Activated naive CD4-positive, alpha-beta T cell treated with anti-CD3 and anti-CD28 coated beads, Interleukin-2, amount 10 ng/mL, durations not matched to agents 7 days and 5 days (primary cell): ENCODE measurements around the gene NFATC3.

Experiments used
- CTCF ChIA-PET: fragments of 350-600 bp; sonication (Branson Sonifier 250); formaldehyde crosslinking; loops from one replicate; lab custom pipeline; 2021; ENCODE audit warnings: antibody characterized with exemption; lab: Charles Lee
- DNase-seq: peaks from one replicate; pipeline ENCODE4 v3.0.0-alpha.2; 2020
- H3K27ac Mint-ChIP-seq: one replicate; pipeline ENCODE4 v1.8.0; 2021; ENCODE audit warnings: mild to moderate bottlenecking, moderate library complexity, mixed read lengths
- H3K27me3 Mint-ChIP-seq: one replicate; pipeline ENCODE4 v1.8.0; 2021; ENCODE audit warnings: mild to moderate bottlenecking, mixed read lengths
- H3K36me3 Mint-ChIP-seq: one replicate; pipeline ENCODE4 v1.8.0; 2021; ENCODE audit warnings: mixed read lengths
- H3K4me1 Mint-ChIP-seq: one replicate; pipeline ENCODE4 v1.8.0; 2021; ENCODE audit warnings: mixed read lengths
- H3K4me3 Mint-ChIP-seq: one replicate; pipeline ENCODE4 v1.8.0; 2021; ENCODE audit warnings: mild to moderate bottlenecking, moderate library complexity, mixed read lengths
- H3K9me3 Mint-ChIP-seq: one replicate; pipeline ENCODE4 v1.8.0; 2021; ENCODE audit warnings: mixed read lengths

NFATC3 gene

DNA sequence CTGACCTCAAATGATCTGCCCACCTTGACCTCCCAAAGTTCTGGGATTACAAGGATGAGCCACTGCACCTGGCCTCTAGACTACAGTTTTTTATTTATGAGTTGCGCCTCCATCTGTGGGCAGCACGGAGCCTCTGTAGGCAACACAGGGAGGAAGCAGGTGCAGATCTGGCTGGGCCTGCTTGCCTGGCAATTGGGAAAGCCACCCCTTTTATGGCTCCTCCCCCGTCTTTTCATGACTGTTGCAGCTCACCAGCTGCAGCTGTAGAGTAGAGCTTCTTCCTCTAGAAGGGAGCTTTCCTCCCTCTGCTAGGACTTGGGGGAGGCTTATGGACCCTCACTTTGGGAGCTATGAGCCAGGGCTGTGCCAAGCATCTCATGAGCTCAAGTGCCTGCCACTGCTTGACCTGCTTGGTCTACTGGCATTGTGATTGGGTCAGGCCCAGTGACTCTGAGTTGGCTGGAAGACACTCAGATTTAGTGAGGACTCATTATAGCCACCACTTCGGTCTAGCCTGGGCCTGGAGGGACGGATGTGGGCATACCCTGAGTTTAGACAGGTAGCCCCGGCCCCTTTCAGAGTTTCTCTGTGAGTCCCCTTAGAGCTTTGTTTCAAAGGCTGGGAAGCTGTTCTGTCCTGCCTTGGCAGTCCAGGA, 172.2 kb downstream of the NFATC3 start:
- Mint-ChIP-seq H3K36me3 (peaks cover 4% of the 10 kb centered on the region), H3K9me3 (no peaks in the 10 kb centered on the region), H3K4me1 (peaks cover 24% of the 10 kb centered on the region), H3K4me3 (no peak overlapping the region), H3K27ac (peak overlapping the region; percentile 34), H3K27me3 (no peaks in the 10 kb centered on the region)
- CTCF ChIA-PET, result interaction anchor here (1.6 to 9.7 kb wide), 2 partner anchors 9 to 67 kb away, joined by 5 to 432 read pairs; no protein-coding TSS in a partner anchor
- DNase-seq, result peak; percentile 69

DNA sequence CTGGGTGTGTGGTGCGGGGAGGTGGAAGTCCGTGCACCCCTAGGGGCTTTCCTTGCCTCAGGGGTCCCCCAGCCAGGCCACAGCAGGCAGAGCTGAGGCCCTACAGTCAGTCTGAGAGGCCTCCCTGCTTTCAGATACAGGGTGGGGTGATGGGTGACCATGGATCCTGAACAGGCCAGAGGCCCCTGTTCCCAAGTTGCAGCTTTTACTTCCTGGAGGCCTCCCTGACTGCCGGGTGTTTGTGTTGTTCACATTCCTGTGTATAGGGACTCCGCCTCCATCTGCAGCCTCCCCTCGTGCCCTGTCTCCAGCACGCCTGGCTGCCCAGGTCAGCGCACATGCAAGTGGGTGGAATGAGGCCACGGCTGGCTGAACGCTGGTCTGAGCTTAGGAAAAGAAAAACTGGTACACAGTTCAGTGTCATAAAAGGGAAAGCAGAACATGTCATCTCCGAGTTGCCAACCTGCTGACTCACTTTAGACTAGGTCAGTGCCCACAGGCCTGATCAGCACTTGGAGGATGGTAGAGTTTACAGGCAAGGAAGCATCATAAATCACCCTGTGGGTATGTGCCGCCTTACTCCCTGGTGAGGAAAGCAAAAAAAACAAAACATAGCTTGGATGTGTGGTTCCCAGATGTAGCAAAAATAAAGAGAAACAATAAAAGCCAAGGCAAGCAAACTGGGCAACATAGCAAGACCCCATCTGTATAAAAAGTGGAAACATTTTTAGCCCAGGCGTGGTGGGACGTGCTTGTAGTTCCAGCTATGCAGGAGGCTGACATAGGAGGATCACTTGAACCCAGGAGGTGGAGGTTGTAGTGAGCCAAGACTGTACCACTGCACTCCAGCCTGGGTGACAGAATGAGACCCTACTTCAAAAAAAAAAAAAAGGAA, 173.0 kb downstream of the NFATC3 start:
- no peaks in the 10 kb centered on the region for H3K27me3 Mint-ChIP-seq
- CTCF ChIA-PET, result interaction anchor here (0.6 to 9.7 kb wide), 4 partner anchors 9 to 263 kb away, joined by 3 to 432 read pairs (median 4); partner anchors contain the start of genes PRMT7 and SLC7A6OS
- DNase-seq, result no peak
- no peaks in the 10 kb centered on the region for H3K9me3 Mint-ChIP-seq
- H3K27ac Mint-ChIP-seq, result no peak overlapping the region
- H3K4me1 Mint-ChIP-seq, result peaks cover 28% of the 10 kb centered on the region
- H3K4me3 Mint-ChIP-seq, result no peak overlapping the region
- H3K36me3 Mint-ChIP-seq, result peaks cover 4% of the 10 kb centered on the region

DNA sequence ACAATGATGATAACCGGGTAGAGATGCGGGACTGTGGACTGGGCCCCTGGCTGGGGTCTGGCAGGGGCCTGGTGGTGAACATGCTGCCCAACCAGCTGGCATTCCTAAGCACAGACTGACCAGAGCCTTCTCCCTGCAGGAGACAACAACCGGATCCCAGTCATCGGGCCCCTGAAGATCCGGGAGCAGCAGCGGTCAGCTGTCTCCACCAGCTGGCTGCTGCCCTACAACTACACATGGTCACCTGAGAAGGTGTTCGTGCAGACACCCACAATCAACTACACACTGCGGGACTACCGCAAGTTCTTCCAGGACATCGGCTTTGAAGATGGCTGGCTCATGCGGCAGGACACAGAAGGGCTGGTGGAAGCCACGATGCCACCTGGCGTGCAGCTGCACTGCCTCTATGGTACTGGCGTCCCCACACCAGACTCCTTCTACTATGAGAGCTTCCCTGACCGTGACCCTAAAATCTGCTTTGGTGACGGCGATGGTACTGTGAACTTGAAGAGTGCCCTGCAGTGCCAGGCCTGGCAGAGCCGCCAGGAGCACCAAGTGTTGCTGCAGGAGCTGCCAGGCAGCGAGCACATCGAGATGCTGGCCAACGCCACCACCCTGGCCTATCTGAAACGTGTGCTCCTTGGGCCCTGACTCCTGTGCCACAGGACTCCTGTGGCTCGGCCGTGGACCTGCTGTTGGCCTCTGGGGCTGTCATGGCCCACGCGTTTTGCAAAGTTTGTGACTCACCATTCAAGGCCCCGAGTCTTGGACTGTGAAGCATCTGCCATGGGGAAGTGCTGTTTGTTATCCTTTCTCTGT, 174.0 kb downstream of the NFATC3 start:
- Mint-ChIP-seq H3K27me3 (no peaks in the 10 kb centered on the region), H3K4me1 (peaks cover 37% of the 10 kb centered on the region), H3K9me3 (no peaks in the 10 kb centered on the region), H3K4me3 (no peak overlapping the region), H3K27ac (no peak overlapping the region), H3K36me3 (peaks cover 4% of the 10 kb centered on the region)
- CTCF ChIA-PET, result interaction anchor here (0.6 to 9.7 kb wide), 4 partner anchors 44 to 262 kb away, joined by 3 to 432 read pairs (median 4); partner anchors contain the start of genes PRMT7 and SLC7A6OS
- DNase-seq, result no peak

DNA sequence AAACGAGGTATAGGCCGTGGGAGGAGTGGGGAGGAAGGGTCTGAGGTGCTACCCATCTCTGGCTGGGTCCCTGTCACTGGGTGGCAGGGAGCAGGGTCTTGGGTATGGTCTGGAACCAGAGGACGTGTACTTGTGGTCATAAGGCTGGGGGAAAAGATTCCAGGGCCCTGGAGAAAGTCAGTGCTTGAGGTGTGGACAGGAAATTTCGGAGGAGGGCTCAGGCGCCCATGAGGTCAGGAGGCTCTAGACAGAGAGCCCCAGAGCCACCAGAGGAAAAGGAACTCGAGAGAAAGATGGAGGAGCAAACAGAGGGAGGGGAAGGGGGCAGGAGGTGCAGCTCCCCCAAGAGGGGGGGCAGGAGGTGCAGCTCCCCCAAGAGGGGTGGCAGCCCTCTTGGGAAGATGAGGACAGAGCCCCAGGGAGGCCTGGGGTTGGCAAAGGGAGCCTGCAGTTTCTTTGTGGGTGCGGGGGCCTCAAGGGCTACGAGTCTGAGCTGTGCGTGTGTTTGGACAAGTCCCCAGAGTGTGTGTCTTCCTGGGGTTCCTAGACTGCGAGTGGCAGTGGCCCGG, 178.5 kb downstream of the NFATC3 start:
- Mint-ChIP-seq H3K27me3 (no peaks in the 10 kb centered on the region), H3K36me3 (peaks cover 22% of the 10 kb centered on the region), H3K4me3 (peak overlapping the region; percentile 91), H3K9me3 (no peaks in the 10 kb centered on the region), H3K27ac (peak overlapping the region; percentile 94), H3K4me1 (peaks cover 58% of the 10 kb centered on the region)
- CTCF ChIA-PET, result interaction anchor here (0.6 to 9.7 kb wide), 30 partner anchors 8 to 174 kb away, joined by 3 to 432 read pairs (median 5); partner anchors contain the start of genes PRMT7 and SLC7A6OS
- DNase-seq, result no peak

DNA sequence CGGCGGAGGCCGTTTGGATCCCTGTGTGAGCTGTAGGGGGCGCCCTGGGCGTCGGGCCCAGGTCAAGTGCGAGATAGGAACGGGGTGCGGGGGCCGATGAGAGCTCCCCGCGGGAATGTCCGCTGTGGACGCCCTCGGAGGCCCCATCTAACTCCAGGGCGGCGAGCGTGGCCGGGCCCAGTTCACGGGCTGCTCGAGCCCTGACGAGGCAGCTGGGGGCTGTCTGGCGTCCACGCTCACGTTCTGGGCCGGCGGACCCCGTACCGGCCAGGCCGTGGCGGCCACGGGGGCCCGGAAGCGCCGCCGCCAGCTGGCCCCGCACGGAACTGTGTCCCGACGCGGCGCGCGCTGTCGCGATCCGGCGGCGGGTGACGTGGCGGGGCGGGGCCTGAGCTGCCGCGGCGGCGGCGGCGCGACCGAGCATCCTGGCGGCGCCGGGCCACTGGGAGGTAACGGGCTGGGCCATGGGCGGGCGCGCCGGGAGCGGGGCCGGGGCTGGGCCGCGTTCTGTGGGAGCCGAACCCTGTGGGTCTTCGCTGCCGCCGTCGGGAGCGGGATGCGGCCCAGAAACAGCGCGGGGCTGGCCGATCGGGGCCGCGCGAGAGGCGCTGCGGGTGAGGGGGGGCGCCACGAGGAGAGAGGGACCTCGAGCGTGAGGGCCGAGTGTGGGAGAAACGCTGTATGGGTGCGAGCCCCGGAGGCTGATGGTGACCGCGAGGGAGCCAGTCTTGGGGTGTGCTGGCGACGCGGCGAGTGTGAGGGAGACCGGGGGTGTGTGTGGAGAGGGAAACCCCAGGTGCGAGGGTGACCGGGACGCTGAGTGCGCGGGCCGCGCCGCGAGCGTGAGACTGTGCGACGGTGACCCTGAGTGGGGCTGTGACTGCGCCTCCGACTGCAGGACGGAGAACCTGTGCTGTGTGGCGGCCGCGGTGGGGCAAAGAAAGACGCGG, 179.2 kb downstream of the NFATC3 start, which contains the start of gene SLC7A6:
Gene SLC7A6 (plus strand): TSS at position 399 of the 950 bp plus-strand sequence. CDS start 10,201 bp downstream, outside the sequence.
- DNase-seq, result peak; percentile 86
- H3K36me3 Mint-ChIP-seq, result peaks cover 28% of the 10 kb centered on the region

DNA sequence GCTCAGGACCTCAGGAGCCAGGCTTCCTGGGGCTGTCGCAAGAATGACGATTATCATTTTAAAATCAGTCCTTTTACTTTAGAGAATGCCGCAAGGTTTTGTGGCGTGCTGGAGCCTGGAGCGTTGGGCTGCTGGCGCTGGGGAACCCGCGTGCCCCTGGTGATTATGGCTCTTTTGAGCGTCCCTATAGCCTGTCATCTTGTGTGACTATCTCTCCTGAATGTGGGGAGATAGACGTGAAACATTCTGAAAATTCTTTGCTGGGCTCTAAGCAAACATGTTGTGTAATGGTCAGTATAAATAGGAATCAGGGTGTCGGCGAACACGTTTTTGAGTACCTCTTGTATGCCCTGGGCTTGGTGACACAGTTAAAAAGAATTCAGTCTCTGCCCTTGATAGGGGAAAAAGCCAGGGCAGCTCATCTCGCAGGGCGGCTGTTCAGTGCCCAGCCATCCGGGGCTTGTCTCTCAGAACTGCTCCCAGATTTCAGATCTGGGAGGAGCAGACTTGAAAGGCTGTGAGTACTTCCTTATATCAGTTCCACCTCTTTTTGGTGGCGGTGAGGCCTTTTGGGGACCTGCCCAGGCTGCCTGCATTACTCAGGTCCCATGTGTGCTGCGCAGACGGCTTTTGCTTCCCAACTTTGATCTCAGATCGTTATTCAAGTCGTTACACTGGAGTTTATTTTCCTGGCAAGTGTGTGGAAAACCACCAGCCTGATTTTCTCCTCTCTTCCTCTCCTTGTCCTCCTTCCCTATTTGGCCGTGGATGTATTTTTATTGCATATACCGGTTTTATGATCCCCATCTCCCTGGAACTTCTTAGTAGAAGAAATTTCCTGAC, 180.1 kb downstream of the NFATC3 start:
- Mint-ChIP-seq H3K4me1 (peaks cover 75% of the 10 kb centered on the region), H3K27me3 (no peaks in the 10 kb centered on the region), H3K4me3 (peak overlapping the region; percentile 91), H3K9me3 (no peaks in the 10 kb centered on the region), H3K36me3 (peaks cover 33% of the 10 kb centered on the region), H3K27ac (peak overlapping the region; percentile 98)
- CTCF ChIA-PET, result interaction anchor here (0.6 to 9.7 kb wide), 3 partner anchors 15 to 59 kb away, joined by 3 to 432 read pairs (median 58); no protein-coding TSS in a partner anchor
- DNase-seq, result peak; percentile 67

More for the DNA sequence above, 179.2 kb downstream of the NFATC3 start, which contains the start of gene SLC7A6:
- Mint-ChIP-seq H3K4me1 (peaks cover 66% of the 10 kb centered on the region), H3K4me3 (peak within 1 kb of the TSS; percentile 91), H3K27me3 (no peaks in the 10 kb centered on the region), H3K27ac (peak within 1 kb of the TSS; percentile 98), H3K9me3 (no peaks in the 10 kb centered on the region)
- CTCF ChIA-PET, result interaction anchor here (0.6 to 9.7 kb wide), 31 partner anchors 7 to 175 kb away, joined by 3 to 432 read pairs (median 5); partner anchors contain the start of genes PRMT7 and SLC7A6OS

DNA sequence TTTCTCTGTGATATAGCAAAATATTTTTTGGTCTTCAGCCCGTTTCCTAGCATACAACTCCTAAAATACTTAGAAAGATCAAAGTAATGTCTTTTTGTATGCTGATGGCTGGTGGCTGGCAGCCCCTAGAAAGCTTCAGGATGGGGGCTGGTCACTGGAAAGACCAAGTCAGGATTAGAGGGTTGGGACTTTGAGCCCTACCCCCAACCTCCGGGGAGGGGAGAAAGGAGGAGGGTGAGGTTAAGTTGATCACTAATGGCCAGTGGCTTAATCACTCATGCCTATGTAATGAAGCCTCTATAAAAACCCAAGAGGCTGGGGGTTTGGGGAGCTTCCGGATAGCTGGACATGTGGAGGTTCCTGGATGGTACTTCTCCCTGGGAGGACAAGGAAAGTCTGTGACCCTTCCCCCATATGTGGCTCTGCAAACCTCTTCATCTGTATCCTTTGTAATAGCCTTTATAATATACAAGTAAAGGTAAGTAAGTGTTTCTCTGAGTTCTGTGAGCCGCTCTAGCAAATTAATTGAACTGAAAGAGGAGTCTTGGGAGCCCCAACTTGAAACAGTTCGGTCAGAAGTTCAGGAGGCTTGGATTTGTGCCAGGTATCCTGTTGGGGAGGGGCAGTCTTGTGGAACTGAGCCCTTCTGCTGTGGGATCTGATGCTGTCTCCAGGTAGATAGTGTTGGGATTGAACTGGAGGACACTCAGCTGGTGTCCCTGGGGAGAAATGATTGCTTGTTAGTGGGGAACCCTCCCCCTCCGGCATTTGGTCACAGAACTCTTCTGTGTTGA, 182.6 kb downstream of the NFATC3 start:
- no peak for DNase-seq
- CTCF ChIA-PET, result interaction anchor here (1.2 kb wide), 1 partner anchor 61 kb away, joined by 3 read pairs; no protein-coding TSS in a partner anchor
- H3K27me3 Mint-ChIP-seq, result no peaks in the 10 kb centered on the region
- H3K4me1 Mint-ChIP-seq, result peaks cover 82% of the 10 kb centered on the region
- H3K36me3 Mint-ChIP-seq, result peaks cover 48% of the 10 kb centered on the region
- no peak overlapping the region for H3K27ac Mint-ChIP-seq
- H3K9me3 Mint-ChIP-seq, result no peaks in the 10 kb centered on the region
- peak overlapping the region; percentile 14 for H3K4me3 Mint-ChIP-seq

DNA sequence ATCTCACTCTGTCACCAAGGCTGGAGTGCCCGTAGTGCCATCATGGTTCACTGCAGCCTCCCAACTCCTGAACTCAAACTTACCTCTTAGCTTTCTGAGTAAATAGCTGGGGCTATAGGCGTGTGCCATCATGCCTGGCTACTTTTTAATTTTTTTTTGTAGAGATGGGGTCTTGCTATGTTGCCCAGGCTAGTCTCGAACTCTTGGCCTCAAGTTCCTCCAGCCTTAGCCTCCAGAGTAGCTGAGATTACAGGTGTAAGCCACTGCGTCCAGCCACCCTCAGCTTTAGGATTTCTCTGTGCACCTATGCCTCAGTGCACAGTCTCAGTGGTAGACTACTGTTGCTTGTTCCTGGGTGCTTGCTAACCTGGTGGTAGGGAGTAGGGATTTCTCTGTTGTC, 184.6 kb downstream of the NFATC3 start:
- peaks cover 91% of the 10 kb centered on the region for H3K4me1 Mint-ChIP-seq
- no peak overlapping the region for H3K4me3 Mint-ChIP-seq
- no peaks in the 10 kb centered on the region for H3K9me3 Mint-ChIP-seq
- peak overlapping the region; percentile 60 for H3K27ac Mint-ChIP-seq
- peaks cover 68% of the 10 kb centered on the region for H3K36me3 Mint-ChIP-seq
- DNase-seq, result no peak
- no peaks in the 10 kb centered on the region for H3K27me3 Mint-ChIP-seq
- CTCF ChIA-PET, result interaction anchor here (0.6 to 4.2 kb wide), 6 partner anchors 7 to 1333 kb away, joined by 3 to 30 read pairs (median 5); partner anchors contain the start of gene SLC7A6

DNA sequence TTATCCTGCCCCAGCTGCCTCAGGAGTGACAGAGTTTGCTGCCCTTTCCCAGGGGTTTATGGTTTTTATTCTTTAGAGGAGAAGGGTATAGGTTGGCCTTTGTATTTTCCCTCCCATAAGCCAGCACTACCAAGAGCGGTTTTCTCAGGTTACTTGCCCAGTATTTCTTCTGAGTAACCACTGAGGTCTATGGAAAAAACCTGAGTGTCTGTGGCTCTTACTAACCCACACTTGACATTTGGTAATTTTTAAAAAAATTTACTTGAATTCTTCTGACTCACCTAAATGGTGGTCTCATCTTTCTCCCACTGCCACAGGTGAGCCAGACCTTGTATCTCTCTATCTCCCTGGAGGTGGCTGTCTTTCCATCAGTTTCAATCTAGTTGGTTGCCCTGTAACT, 185.2 kb downstream of the NFATC3 start:
- peaks cover 94% of the 10 kb centered on the region for H3K4me1 Mint-ChIP-seq
- DNase-seq, result no peak
- CTCF ChIA-PET, result interaction anchor here (1.0 to 4.2 kb wide), 4 partner anchors 8 to 18 kb away, joined by 3 to 30 read pairs (median 5); partner anchors contain the start of gene SLC7A6
- peaks cover 71% of the 10 kb centered on the region for H3K36me3 Mint-ChIP-seq
- H3K27me3 Mint-ChIP-seq, result no peaks in the 10 kb centered on the region
- H3K27ac Mint-ChIP-seq, result peak overlapping the region; percentile 60
- no peaks in the 10 kb centered on the region for H3K9me3 Mint-ChIP-seq
- H3K4me3 Mint-ChIP-seq, result no peak overlapping the region

DNA sequence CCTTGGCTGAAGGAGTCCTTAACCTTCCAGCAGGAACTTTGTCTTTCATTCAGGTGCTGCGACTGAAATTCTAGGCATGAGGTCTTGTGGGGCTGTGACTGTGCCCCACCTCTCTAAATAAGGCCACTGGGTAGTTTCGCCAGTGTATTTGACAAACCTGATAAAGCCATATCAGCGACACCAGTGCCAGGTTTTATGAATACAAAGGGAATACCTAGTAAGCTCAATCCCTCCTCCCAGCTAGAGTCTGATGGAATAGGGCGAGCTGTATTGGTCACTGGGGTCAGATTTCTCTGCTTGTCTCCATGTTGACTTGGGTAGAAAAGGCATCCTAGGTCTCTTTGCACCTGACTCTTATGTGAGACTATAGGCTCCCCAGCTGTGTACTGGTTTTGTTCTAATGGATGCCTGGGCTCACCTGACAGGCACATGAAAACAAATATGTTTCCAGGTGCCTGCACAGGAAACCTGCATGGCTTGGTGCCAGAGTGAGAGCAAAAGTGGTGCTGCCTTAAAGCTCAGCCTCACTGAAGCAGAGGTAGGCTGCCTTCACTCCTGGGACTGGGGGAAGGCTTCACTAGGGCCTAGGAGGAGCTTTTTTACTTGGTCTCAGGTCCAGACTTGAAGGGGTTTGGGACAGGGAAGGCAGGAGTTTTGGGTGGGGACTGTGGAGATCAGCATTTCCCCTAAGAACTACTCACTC, 187.5 kb downstream of the NFATC3 start:
- Mint-ChIP-seq H3K27ac (peak overlapping the region; percentile 91), H3K4me1 (peaks cover 91% of the 10 kb centered on the region), H3K9me3 (no peaks in the 10 kb centered on the region), H3K36me3 (peaks cover 72% of the 10 kb centered on the region), H3K4me3 (peak overlapping the region; percentile 55), H3K27me3 (no peaks in the 10 kb centered on the region)
- CTCF ChIA-PET, result interaction anchor here (1.0 to 4.2 kb wide), 8 partner anchors 10 to 249 kb away, joined by 3 to 30 read pairs (median 6); partner anchors contain the start of genes PRMT7, SLC7A6 and SLC7A6OS
- DNase-seq, result peak; percentile 69
